Right kidney (tissue), 1 donor: ENCODE measurements around the gene NPRL2.
"Not testable (repeated sequence)": the region's sequence is repeated elsewhere in the genome, so short reads cannot be mapped to it uniquely, and the experiment has no call there.

Experiments
- DNase-seq: peaks from one replicate; pipeline ENCODE4 v3.0.0-alpha.2; 2016

The NPRL2 gene

DNA sequence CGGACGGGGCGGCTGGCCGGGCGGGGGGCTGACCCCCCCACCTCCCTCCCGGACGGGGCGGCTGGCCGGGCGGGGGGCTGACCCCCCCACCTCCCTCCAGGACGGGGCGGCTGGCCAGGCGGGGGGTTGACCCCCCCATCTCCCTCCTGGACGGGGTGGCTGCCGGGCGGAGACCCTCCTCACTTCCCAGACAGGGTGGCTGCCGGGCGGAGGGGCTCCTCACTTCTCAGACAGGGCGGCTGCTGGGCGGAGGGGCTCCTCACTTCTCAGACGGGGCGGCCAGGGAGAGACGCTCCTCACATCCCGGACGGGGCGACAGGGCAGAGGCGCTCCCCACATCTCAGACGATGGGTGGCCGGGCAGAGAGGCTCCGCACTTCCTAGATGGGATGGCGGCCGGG is 38.5 kb downstream of the NPRL2 start:
- not testable (repeated sequence) for DNase-seq

- DNase-seq = no peak
Observed at GRCh38 chr3:50304601-50305000, 46.0 kb downstream of the NPRL2 start.

- DNase-seq = peak; percentile 59
Observed at GRCh38 chr3:50303013-50303815, 47.4 kb downstream of the NPRL2 start, which contains the start of gene HYAL1. HYAL1 (minus strand) TSS chr3:50303574; CDS start chr3:50302956, 618 bp downstream.

- DNase-seq = no peak
Observed at GRCh38 chr3:50302095-50303012, 48.2 kb downstream of the NPRL2 start.

GRCh38 chr3:50300681-50301254 is 49.8 kb downstream of the NPRL2 start:
- DNase-seq = no peak

DNA sequence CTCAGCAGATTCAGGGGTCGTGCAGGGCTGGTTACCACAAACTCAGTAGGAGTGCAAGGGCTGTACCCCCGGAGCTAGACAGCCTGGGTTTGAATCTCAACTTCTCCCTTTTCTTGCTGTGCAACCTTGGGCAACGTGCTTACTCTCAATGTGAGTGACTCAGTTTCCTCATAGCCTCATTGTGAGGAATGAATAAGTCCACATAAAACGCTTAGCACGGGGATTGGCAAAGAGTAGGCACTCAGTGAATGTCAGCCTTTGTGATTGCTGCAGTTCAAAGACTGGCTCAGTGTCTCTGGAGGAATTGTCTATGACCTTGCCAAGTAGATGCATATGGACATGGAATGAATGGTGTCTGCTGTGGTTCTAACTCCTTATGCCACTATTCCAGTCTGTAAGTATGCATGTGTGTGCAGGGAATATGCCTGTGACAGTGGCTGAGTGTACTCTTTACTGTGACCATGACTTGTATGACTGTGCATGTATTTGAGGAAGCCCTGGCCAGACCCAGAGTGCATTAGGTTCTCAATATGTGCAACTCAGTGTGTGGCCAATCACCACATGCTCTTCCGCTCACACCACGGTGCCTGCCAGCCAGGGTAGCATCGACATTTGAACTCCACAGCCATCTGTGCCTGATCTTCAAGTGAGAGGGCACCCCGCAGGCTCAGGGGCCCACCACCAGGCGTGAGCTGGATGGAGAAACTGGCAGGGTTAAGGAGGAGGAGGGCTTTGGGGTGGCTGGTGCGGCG is 50.5 kb downstream of the NPRL2 start:
- no peak for DNase-seq

GRCh38 chr3:50299638-50299928 is 51.0 kb downstream of the NPRL2 start:
- DNase-seq = no peak

DNA sequence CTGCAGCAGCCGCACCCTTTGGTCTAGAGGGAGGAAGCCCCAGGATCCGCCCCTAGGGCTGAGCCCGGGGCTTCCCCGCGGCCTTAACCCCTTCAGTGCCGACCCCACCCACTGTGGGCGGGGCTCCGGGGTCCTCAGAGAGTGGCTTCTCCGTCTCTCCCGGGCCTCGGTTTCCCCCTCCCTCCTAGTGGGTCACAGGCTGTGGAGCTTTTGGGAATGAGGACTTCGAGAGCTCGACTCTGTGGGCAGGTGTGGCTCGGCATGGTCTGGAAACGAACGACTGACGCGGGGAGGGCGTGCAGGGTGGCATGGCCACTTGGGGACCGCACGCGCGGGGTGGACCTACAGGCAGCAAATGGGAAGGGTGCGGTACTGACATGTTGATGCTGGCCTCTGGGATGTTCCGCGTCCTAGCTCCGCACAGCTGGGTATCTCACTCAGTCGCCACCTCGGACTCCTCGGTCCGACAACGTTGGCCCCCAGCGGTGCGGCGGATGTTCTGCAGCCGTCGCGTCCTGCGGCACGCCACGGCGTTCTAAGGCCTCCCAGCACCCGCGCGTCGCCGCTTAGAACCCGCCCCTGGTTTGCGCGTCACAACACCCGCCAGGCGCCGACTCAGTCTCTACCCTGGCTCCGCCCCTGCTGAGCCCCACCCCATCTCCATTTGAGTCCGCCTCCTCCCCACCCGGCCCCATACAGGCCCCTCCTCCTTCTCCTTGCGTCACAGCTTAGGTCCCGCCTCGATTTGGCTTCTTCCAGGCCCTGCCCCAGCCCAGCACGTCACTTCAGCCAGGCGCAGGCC is 51.5 kb downstream of the NPRL2 start, which contains the start of the genes HYAL3 and NAA80:
Gene HYAL3 (minus strand): TSS at position 570 of the 802 bp plus-strand sequence. CDS start 3,803 bp downstream, outside the sequence.
Gene NAA80 (minus strand): TSS at position 570 of the 802 bp plus-strand sequence. CDS start 1,942 bp downstream, outside the sequence.
- peak; percentile 91 for DNase-seq

DNA sequence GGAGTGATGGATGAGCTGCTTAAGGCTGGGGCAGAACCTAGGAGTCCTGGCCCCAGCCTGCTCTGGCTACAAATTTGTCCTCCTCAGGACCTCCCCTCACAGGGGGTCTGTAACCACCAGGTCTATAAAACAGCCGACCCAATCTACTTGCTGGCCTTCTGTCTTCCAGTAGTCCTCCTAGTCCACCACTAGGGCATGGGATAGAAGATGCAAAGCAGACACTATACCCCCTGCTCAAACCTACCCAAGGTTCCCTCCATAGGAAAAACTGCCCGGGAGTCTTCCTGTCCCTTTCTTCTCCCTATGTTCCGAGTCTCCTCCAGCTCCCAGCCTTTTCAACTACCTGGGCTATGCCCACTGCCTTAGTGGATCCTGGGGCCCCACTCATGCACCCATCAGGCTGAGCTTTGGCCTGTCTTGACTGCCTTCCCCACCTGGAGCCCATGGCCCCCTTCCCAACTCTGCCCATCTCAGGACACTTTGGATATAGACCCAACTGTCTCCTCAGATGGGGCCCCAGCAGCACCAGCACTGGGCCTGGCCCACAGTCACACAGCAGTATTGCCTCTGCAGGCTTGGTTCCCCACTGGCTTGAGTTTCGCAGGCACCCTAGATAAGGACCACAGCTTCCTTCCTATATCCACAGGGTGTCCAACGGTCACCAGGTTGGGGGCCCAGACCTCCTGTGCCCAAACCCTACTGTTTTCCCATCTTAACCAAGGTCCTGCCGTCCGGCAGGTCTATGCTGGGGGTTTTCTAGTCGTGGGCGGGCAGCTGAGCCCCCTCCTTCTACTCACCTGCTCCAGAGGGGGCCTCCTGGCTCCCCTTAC is 52.5 kb downstream of the NPRL2 start:
- no peak for DNase-seq

- no peak for DNase-seq
Observed at GRCh38 chr3:50297384-50297775, 53.2 kb downstream of the NPRL2 start.
